Mesenchymal stem cell (in vitro differentiated cells and primary cell): ENCODE results near the gene NXPH1.
A peak's percentile ranks its signal among the peaks of the same experiment; 100 is the strongest.

Experiments
- DNase-seq: peaks from one replicate; pipeline ENCODE4 v3.0.0-alpha.2; 2013
- H2AFZ ChIP-seq: one replicate; pipeline ENCODE4 v1.6.1; 2013; ENCODE audit warnings: low read depth, mild to moderate bottlenecking, control low read depth, inconsistent platforms, low read length, moderate library complexity
- H2AK5ac ChIP-seq: 2 replicates; pipeline ENCODE4 v1.6.1; 2013; ENCODE audit warnings: low read length, moderate library complexity, mild to moderate bottlenecking, inconsistent platforms; ENCODE audit not compliant: severe bottlenecking
- H2BK120ac ChIP-seq: one replicate; pipeline ENCODE4 v1.6.1; 2013; ENCODE audit warnings: low read depth, mild to moderate bottlenecking, inconsistent platforms, low read length, moderate library complexity
- H2BK12ac ChIP-seq, 2 experiments: one replicate each; pipeline ENCODE4 v1.6.1; 2013; ENCODE audit warnings: inconsistent platforms in 2 of 2, low read length in 2 of 2, mild to moderate bottlenecking in 2 of 2, moderate library complexity in 2 of 2, control low read depth in 1 of 2
- H2BK15ac ChIP-seq: one replicate; pipeline ENCODE4 v1.6.1; 2013; ENCODE audit warnings: mild to moderate bottlenecking, low read depth, inconsistent platforms; ENCODE audit not compliant: poor library complexity, severe bottlenecking
- H2BK5ac ChIP-seq: 2 replicates; pipeline ENCODE4 v1.6.1; 2013; ENCODE audit warnings: low read depth, mild to moderate bottlenecking, low read length, control low read depth, inconsistent platforms; ENCODE audit not compliant: poor library complexity, severe bottlenecking
- H3K14ac ChIP-seq, 2 experiments: one replicate each; pipeline ENCODE4 v1.6.1; 2013; ENCODE audit warnings: inconsistent platforms in 2 of 2, low read length in 2 of 2, control low read depth in 1 of 2, mild to moderate bottlenecking in 1 of 2, moderate library complexity in 1 of 2
- H3K18ac ChIP-seq, 2 experiments: one replicate each; pipeline ENCODE4 v1.6.1; 2013; ENCODE audit warnings: inconsistent platforms in 2 of 2, low read length in 2 of 2, control low read depth in 1 of 2, low read depth in 1 of 2, mild to moderate bottlenecking in 1 of 2
- H3K23ac ChIP-seq, 2 experiments: one replicate each; pipeline ENCODE4 v1.6.1; 2013; ENCODE audit warnings: inconsistent platforms in 2 of 2, low read length in 2 of 2, mild to moderate bottlenecking in 2 of 2, moderate library complexity in 2 of 2, control low read depth in 1 of 2
- H3K27ac ChIP-seq: 2 replicates; pipeline ENCODE4 v1.5.1; 2013; ENCODE audit warnings: mild to moderate bottlenecking, moderate library complexity, low read length, control low read depth, inconsistent platforms; ENCODE audit not compliant: poor library complexity, severe bottlenecking
- H3K27me3 ChIP-seq, 2 experiments: 2 replicates each; pipeline versions ENCODE4 v1.6.1 to v1.7.0; 2013; ENCODE audit warnings: low read length in 2 of 2, mild to moderate bottlenecking in 2 of 2, moderate library complexity in 2 of 2, control low read depth in 1 of 2, inconsistent platforms in 1 of 2; ENCODE audit not compliant: control insufficient read depth in 1 of 2, insufficient read depth in 1 of 2
- H3K36me3 ChIP-seq, 2 experiments: 2 replicates each; pipeline versions ENCODE4 v1.6.1 to v1.7.0; 2013; ENCODE audit warnings: low read length in 2 of 2, control low read depth in 1 of 2, inconsistent platforms in 1 of 2, low read depth in 1 of 2, mild to moderate bottlenecking in 1 of 2; ENCODE audit not compliant: insufficient read depth in 2 of 2, control insufficient read depth in 1 of 2
- H3K4ac ChIP-seq, 2 experiments: one replicate each; pipeline ENCODE4 v1.6.1; 2013; ENCODE audit warnings: inconsistent platforms in 2 of 2, low read length in 2 of 2, mild to moderate bottlenecking in 2 of 2, moderate library complexity in 2 of 2, control low read depth in 1 of 2, low read depth in 1 of 2
- H3K4me1 ChIP-seq: 2 replicates; pipeline ENCODE4 v1.6.1; 2013; ENCODE audit warnings: low read depth, low read length, control low read depth; ENCODE audit not compliant: control insufficient read depth, insufficient read depth
- H3K4me2 ChIP-seq: 2 replicates; pipeline ENCODE4 v1.6.1; 2013; ENCODE audit warnings: low read length, mild to moderate bottlenecking, inconsistent platforms; ENCODE audit not compliant: poor library complexity, severe bottlenecking
- H3K4me3 ChIP-seq, 2 experiments: 2 replicates each; pipeline versions ENCODE4 v1.5.1 to v1.7.0; 2013; ENCODE audit warnings: low read length in 2 of 2, mild to moderate bottlenecking in 2 of 2, control low read depth in 1 of 2, low read depth in 1 of 2; ENCODE audit not compliant: insufficient read depth in 1 of 2
- H3K79me1 ChIP-seq: replicated peaks from 2 replicates; pipeline ENCODE4 v1.6.1; 2013; ENCODE audit warnings: mild to moderate bottlenecking, control low read depth, low read length, inconsistent platforms; ENCODE audit not compliant: poor library complexity, severe bottlenecking
- H3K9ac ChIP-seq: 2 replicates; pipeline ENCODE4 v1.7.0; 2013; ENCODE audit warnings: mild to moderate bottlenecking, low read length, moderate library complexity
- H3K9me3 ChIP-seq: 2 replicates; pipeline ENCODE4 v1.7.0; 2013; ENCODE audit warnings: mild to moderate bottlenecking, low read length; ENCODE audit not compliant: control insufficient read depth
- H4K8ac ChIP-seq: one replicate; pipeline ENCODE4 v1.6.1; 2013; ENCODE audit warnings: inconsistent platforms, mild to moderate bottlenecking, low read length, moderate library complexity
- H4K91ac ChIP-seq: one replicate; pipeline ENCODE4 v1.6.1; 2013; ENCODE audit warnings: mild to moderate bottlenecking, low read length, inconsistent platforms
- WGBS: methylation state at CpG from one replicate; pipeline ENCODE4 v1.1.7; 2013; ENCODE audit warnings: mixed read lengths; 5-methylcytosine and 5-hydroxymethylcytosine counted together

Gene NXPH1

GRCh38 chr7:8702807-8703206, 269.4 kb downstream of the NXPH1 start:
- no peaks in the 10 kb centered on the region for H3K79me1 ChIP-seq
- H2AFZ ChIP-seq: no peak overlapping the region
- no peak overlapping the region for H3K23ac ChIP-seq
- no peaks in the 10 kb centered on the region for H3K36me3 ChIP-seq
- H3K18ac ChIP-seq: no peak overlapping the region
- no peak overlapping the region for H3K4me3 ChIP-seq
- H2AK5ac ChIP-seq: no peak overlapping the region
- H2BK5ac ChIP-seq: no peak overlapping the region
- no peak overlapping the region for H2BK120ac ChIP-seq
- no peak overlapping the region for H4K91ac ChIP-seq
- no peak overlapping the region for H3K4ac ChIP-seq
- no peak overlapping the region for H2BK15ac ChIP-seq
- H3K9ac ChIP-seq: no peak overlapping the region
- peaks cover 12% of the 10 kb centered on the region for H3K9me3 ChIP-seq
- H3K4me2 ChIP-seq: no peak overlapping the region
- no peaks in the 10 kb centered on the region for H3K27me3 ChIP-seq
- H3K14ac ChIP-seq: no peak overlapping the region
- H2BK12ac ChIP-seq: no peak overlapping the region
- no peak overlapping the region for H3K27ac ChIP-seq
- DNase-seq: no peak
- H4K8ac ChIP-seq: no peak overlapping the region
- H3K4me1 ChIP-seq: no peaks in the 10 kb centered on the region

- Histone ChIP-seq H2BK15ac (no peak overlapping the region), H3K4me1 (no peaks in the 10 kb centered on the region)
Measured at GRCh38 chr7:8710124-8710523, 276.7 kb downstream of the NXPH1 start.

DNA sequence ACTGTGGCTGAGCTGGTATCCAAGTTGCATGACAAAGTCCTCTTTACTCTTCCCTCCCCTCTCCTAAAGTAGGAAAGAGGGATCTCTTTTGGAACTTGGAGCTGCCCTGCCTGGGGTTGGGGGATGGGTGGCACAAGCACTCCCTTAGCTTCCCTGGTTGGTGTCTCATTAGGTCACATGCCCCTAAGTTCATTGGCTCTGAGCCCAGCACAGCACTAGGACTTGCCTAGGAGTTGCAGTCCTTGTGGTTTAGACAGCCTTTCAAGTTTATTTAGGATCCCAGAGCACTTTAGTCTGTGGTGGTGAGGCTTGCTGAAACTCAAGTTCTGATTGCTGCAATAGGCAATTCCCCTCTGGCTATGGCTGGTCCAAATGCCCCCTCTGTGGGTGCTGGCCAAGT, 281.4 kb downstream of the NXPH1 start:
- Histone ChIP-seq H3K4me3 (no peak overlapping the region), H3K9ac (no peak overlapping the region), H3K23ac (no peak overlapping the region), H2BK12ac (no peak overlapping the region), H2BK5ac (no peak overlapping the region), H3K27me3 (no peaks in the 10 kb centered on the region), H3K4ac (no peak overlapping the region), H3K4me1 (no peaks in the 10 kb centered on the region), H2BK120ac (no peak overlapping the region), H3K9me3 (peaks cover 14% of the 10 kb centered on the region), H3K27ac (no peak overlapping the region), H4K8ac (no peak overlapping the region), H3K36me3 (no peaks in the 10 kb centered on the region), H2BK15ac (no peak overlapping the region), H3K14ac (no peak overlapping the region), H4K91ac (no peak overlapping the region), H3K4me2 (no peak overlapping the region), H3K18ac (no peak overlapping the region), H2AK5ac (no peak overlapping the region), H3K79me1 (no peaks in the 10 kb centered on the region), H2AFZ (no peak overlapping the region)
- peak; percentile 19 for DNase-seq

More at GRCh38 chr7:8710124-8710523, 276.7 kb downstream of the NXPH1 start:
- H3K9me3 ChIP-seq: peaks cover 19% of the 10 kb centered on the region
- H4K8ac ChIP-seq: no peak overlapping the region
- DNase-seq: no peak
- no peak overlapping the region for H3K9ac ChIP-seq
- H2BK12ac ChIP-seq: no peak overlapping the region
- H2BK120ac ChIP-seq: no peak overlapping the region
- H4K91ac ChIP-seq: no peak overlapping the region
- no peaks in the 10 kb centered on the region for H3K36me3 ChIP-seq
- no peak overlapping the region for H3K14ac ChIP-seq
- no peak overlapping the region for H2AK5ac ChIP-seq
- no peaks in the 10 kb centered on the region for H3K27me3 ChIP-seq
- H2AFZ ChIP-seq: no peak overlapping the region
- H3K27ac ChIP-seq: no peak overlapping the region
- H3K4ac ChIP-seq: no peak overlapping the region
- H3K79me1 ChIP-seq: no peaks in the 10 kb centered on the region
- H3K4me3 ChIP-seq: no peak overlapping the region
- H3K18ac ChIP-seq: no peak overlapping the region
- H3K23ac ChIP-seq: no peak overlapping the region
- H2BK5ac ChIP-seq: no peak overlapping the region
- 33% methylated on average over 1 of the region's 2 CpGs for WGBS
- H3K4me2 ChIP-seq: no peak overlapping the region

DNA sequence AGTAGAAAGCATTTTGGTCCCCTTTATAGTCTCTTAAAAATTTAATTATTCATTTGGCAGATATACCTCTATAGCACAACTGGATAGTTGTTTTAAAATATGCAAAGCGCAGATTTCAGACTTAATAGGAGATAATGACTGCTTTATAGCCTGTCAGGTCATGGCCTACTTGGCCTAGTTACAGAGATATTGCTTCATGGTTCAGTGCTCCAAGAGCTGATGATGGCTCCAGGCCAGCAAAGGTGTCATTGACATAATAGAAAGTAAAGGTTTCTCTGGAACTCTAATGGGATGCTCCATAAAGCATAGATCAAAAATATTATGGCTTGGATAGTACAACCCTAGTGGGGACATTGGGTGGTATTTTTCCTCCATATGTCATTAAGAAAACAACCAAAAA, 285.7 kb downstream of the NXPH1 start:
- 95% methylated on average over 1 of the region's 1 CpG for WGBS
- H3K27ac ChIP-seq: no peak overlapping the region
- no peak overlapping the region for H3K23ac ChIP-seq

More for the DNA sequence above, 285.7 kb downstream of the NXPH1 start:
- H2BK15ac ChIP-seq: no peak overlapping the region
- no peak overlapping the region for H2AFZ ChIP-seq
- H3K18ac ChIP-seq: no peak overlapping the region
- no peak overlapping the region for H3K4ac ChIP-seq
- no peak overlapping the region for H3K14ac ChIP-seq
- H3K79me1 ChIP-seq: no peaks in the 10 kb centered on the region
- H2AK5ac ChIP-seq: no peak overlapping the region
- no peak for DNase-seq
- H2BK5ac ChIP-seq: no peak overlapping the region
- H3K27me3 ChIP-seq: no peaks in the 10 kb centered on the region
- H3K4me1 ChIP-seq: no peaks in the 10 kb centered on the region
- H2BK120ac ChIP-seq: no peak overlapping the region
- H3K9me3 ChIP-seq: peaks cover 6% of the 10 kb centered on the region
- no peaks in the 10 kb centered on the region for H3K36me3 ChIP-seq
- H4K8ac ChIP-seq: no peak overlapping the region
- H4K91ac ChIP-seq: no peak overlapping the region
- H3K9ac ChIP-seq: no peak overlapping the region
- no peak overlapping the region for H3K4me2 ChIP-seq
- no peak overlapping the region for H2BK12ac ChIP-seq
- H3K4me3 ChIP-seq: no peak overlapping the region
